CD8-positive, alpha-beta memory T cell (primary cell): ENCODE data around the gene ELF5. TPM values are rescaled to one million over a fixed set of nuclear protein-coding genes. Genes with fewer than 3 reads are reported as not detected.

Experiments used
- CTCF ChIA-PET: fragments of 350-600 bp; sonication (Branson Sonifier 250); formaldehyde crosslinking; loops from one replicate; lab custom pipeline; 2021; ENCODE audit warnings: antibody characterized with exemption; lab: Charles Lee
- POLR2A ChIA-PET: fragments of 350-600 bp; sonication (Branson Sonifier 250); formaldehyde crosslinking; loops from one replicate; lab custom pipeline; 2021; ENCODE audit warnings: antibody characterized with exemption; lab: Charles Lee
- DNase-seq, 5 donors: peaks; one replicate each; pipeline versions ENCODE4 v3.0.0 to v3.0.0-alpha.2; 2020 to 2022; ENCODE audit warnings: mixed read lengths in 1 of 5
- H3K27ac ChIP-seq: one replicate; pipeline ENCODE4 v1.7.0; 2013; ENCODE audit warnings: low read depth, mild to moderate bottlenecking, low read length, moderate library complexity
- H3K27me3 ChIP-seq: 2 replicates; pipeline ENCODE4 v1.7.0; 2013; ENCODE audit warnings: low read length, mild to moderate bottlenecking; ENCODE audit not compliant: insufficient read depth, poor library complexity, severe bottlenecking
- H3K36me3 ChIP-seq: 2 replicates; pipeline ENCODE4 v1.7.0; 2013; ENCODE audit warnings: mild to moderate bottlenecking, low read length, moderate library complexity; ENCODE audit not compliant: insufficient read depth
- H3K4me1 ChIP-seq: 2 replicates; pipeline ENCODE4 v1.7.0; 2013; ENCODE audit warnings: mild to moderate bottlenecking, low read length, moderate library complexity; ENCODE audit not compliant: insufficient read depth
- H3K4me3 ChIP-seq: 2 replicates; pipeline ENCODE4 v1.7.0; 2013; ENCODE audit warnings: mild to moderate bottlenecking, low read length
- H3K9me3 ChIP-seq: 2 replicates; pipeline ENCODE4 v1.7.0; 2013; ENCODE audit warnings: mild to moderate bottlenecking, low read length
- H3K27ac Mint-ChIP-seq, 8 donors: one replicate each; pipeline ENCODE4 v1.8.0; 2020 to 2021; ENCODE audit warnings: mixed read lengths in 8 of 8, mild to moderate bottlenecking in 6 of 8, inconsistent platforms in 3 of 8, moderate library complexity in 3 of 8
- H3K27me3 Mint-ChIP-seq, 2 donors: one replicate each; pipeline ENCODE4 v1.8.0; 2020 to 2021; ENCODE audit warnings: mixed read lengths in 2 of 2, mild to moderate bottlenecking in 1 of 2, moderate library complexity in 1 of 2
- H3K36me3 Mint-ChIP-seq, 3 donors: one replicate each; pipeline ENCODE4 v1.8.0; 2020 to 2021; ENCODE audit warnings: mixed read lengths in 3 of 3, inconsistent platforms in 1 of 3, mild to moderate bottlenecking in 1 of 3
- H3K4me1 Mint-ChIP-seq, 3 donors: one replicate each; pipeline ENCODE4 v1.8.0; 2020 to 2021; ENCODE audit warnings: mixed read lengths in 3 of 3, inconsistent platforms in 1 of 3, mild to moderate bottlenecking in 1 of 3
- H3K4me3 Mint-ChIP-seq, 7 donors: one replicate each; pipeline ENCODE4 v1.8.0; 2020 to 2021; ENCODE audit warnings: mixed read lengths in 7 of 7, mild to moderate bottlenecking in 6 of 7, moderate library complexity in 4 of 7, inconsistent platforms in 2 of 7
- H3K9me3 Mint-ChIP-seq, 5 donors: one replicate each; pipeline ENCODE4 v1.8.0; 2020 to 2022; ENCODE audit warnings: mixed read lengths in 5 of 5, mild to moderate bottlenecking in 3 of 5, moderate library complexity in 2 of 5, inconsistent platforms in 1 of 5
- polyA plus RNA-seq: library from polyadenylated mRNA; unstranded; fragments of 300-500 nt; fragmentation: Illumina TruSeq; gene quantifications from one replicate; pipeline ENCODE4 v1.2.3, GENCODE V29; 2021
- total RNA-seq, 2 experiments: library from RNA; stranded (reverse); gene quantifications; one replicate each; pipeline ENCODE4 v1.2.3, GENCODE V29; 2021

Gene ELF5
- total RNA-seq (not detected), polyA plus RNA-seq (not detected)

- Mint-ChIP-seq H3K4me1 (no peaks in the 10 kb centered on the region), H3K9me3 (no peaks in the 10 kb centered on the region), H3K27ac (no peak within 1 kb of the TSS), H3K27me3 (peaks cover 0 to 5% of the 10 kb centered on the region in 2 donors), H3K36me3 (no peaks in the 10 kb centered on the region), H3K4me3 (peak within 1 kb of the TSS in 1 of 7 donors; percentile 42)
- H3K36me3 ChIP-seq: no peaks in the 10 kb centered on the region
- H3K27ac ChIP-seq: no peak within 1 kb of the TSS
- H3K4me1 ChIP-seq: no peaks in the 10 kb centered on the region
- ChIA-PET POLR2A (no interaction called here), CTCF (interaction anchor here (0.9 to 1.3 kb wide), 3 partner anchors 9 to 21 kb away, joined by 3 read pairs; no protein-coding TSS in a partner anchor)
- H3K27me3 ChIP-seq: no peaks in the 10 kb centered on the region
- H3K4me3 ChIP-seq: no peak within 1 kb of the TSS
- no peak for DNase-seq
- no peaks in the 10 kb centered on the region for H3K9me3 ChIP-seq
Measured at GRCh38 chr11:34513682-34514449, at the start of gene ELF5. TSS of gene ELF5 (minus strand) at chr11:34513794. CDS start at chr11:34505749, 8,045 bp downstream.

- H3K9me3 Mint-ChIP-seq: peaks cover 0 to 1% (median 0%) of the 10 kb centered on the region in 5 donors
- CTCF ChIA-PET: no interaction called here
- POLR2A ChIA-PET: no interaction called here
- Histone ChIP-seq H3K36me3 (no peaks in the 10 kb centered on the region), H3K4me3 (no peak overlapping the region), H3K4me1 (no peaks in the 10 kb centered on the region), H3K27ac (no peak overlapping the region), H3K9me3 (no peaks in the 10 kb centered on the region), H3K27me3 (no peaks in the 10 kb centered on the region)
- H3K4me3 Mint-ChIP-seq: no peak overlapping the region
- no peaks in the 10 kb centered on the region for H3K4me1 Mint-ChIP-seq
- H3K27ac Mint-ChIP-seq: no peak overlapping the region
- DNase-seq: no peak
- no peaks in the 10 kb centered on the region for H3K36me3 Mint-ChIP-seq
- peaks cover 25 to 59% of the 10 kb centered on the region in 2 donors for H3K27me3 Mint-ChIP-seq
Measured at GRCh38 chr11:34562976-34563375, 49.4 kb upstream of the ELF5 start.

GRCh38 chr11:34560511-34560910 lies 46.9 kb upstream of the ELF5 start:
- Mint-ChIP-seq H3K4me1 (no peaks in the 10 kb centered on the region), H3K36me3 (no peaks in the 10 kb centered on the region), H3K27ac (no peak overlapping the region), H3K9me3 (peaks cover 0 to 1% (median 0%) of the 10 kb centered on the region in 5 donors), H3K4me3 (no peak overlapping the region), H3K27me3 (peaks cover 30 to 63% of the 10 kb centered on the region in 2 donors)
- no peaks in the 10 kb centered on the region for H3K4me1 ChIP-seq
- no peak overlapping the region for H3K27ac ChIP-seq
- no peak for DNase-seq
- H3K4me3 ChIP-seq: no peak overlapping the region
- H3K36me3 ChIP-seq: no peaks in the 10 kb centered on the region
- ChIA-PET POLR2A (no interaction called here), CTCF (no interaction called here)
- H3K27me3 ChIP-seq: no peaks in the 10 kb centered on the region
- no peaks in the 10 kb centered on the region for H3K9me3 ChIP-seq

GRCh38 chr11:34558673-34559072 lies 45.1 kb upstream of the ELF5 start:
- Mint-ChIP-seq H3K27me3 (peaks cover 25 to 69% of the 10 kb centered on the region in 2 donors), H3K4me1 (no peaks in the 10 kb centered on the region), H3K27ac (no peak overlapping the region), H3K36me3 (no peaks in the 10 kb centered on the region), H3K4me3 (no peak overlapping the region), H3K9me3 (peaks cover 0 to 1% (median 0%) of the 10 kb centered on the region in 5 donors)
- Histone ChIP-seq H3K36me3 (no peaks in the 10 kb centered on the region), H3K4me3 (no peak overlapping the region), H3K27me3 (no peaks in the 10 kb centered on the region), H3K27ac (no peak overlapping the region), H3K4me1 (no peaks in the 10 kb centered on the region), H3K9me3 (no peaks in the 10 kb centered on the region)
- DNase-seq: no peak
- ChIA-PET POLR2A (no interaction called here), CTCF (no interaction called here)

- ChIA-PET CTCF (no interaction called here), POLR2A (no interaction called here)
- Histone ChIP-seq H3K9me3 (no peaks in the 10 kb centered on the region), H3K4me3 (no peak overlapping the region), H3K27me3 (no peaks in the 10 kb centered on the region), H3K36me3 (no peaks in the 10 kb centered on the region), H3K27ac (no peak overlapping the region), H3K4me1 (no peaks in the 10 kb centered on the region)
- no peak for DNase-seq
- Mint-ChIP-seq H3K9me3 (peaks cover 0 to 1% (median 0%) of the 10 kb centered on the region in 5 donors), H3K27ac (no peak overlapping the region), H3K36me3 (no peaks in the 10 kb centered on the region), H3K27me3 (peaks cover 25 to 69% of the 10 kb centered on the region in 2 donors), H3K4me1 (no peaks in the 10 kb centered on the region), H3K4me3 (no peak overlapping the region)
Measured at GRCh38 chr11:34558211-34558610, 44.6 kb upstream of the ELF5 start.

GRCh38 chr11:34552270-34552669 lies 38.7 kb upstream of the ELF5 start:
- CTCF ChIA-PET: no interaction called here
- no peak overlapping the region for H3K4me3 ChIP-seq
- H3K27me3 ChIP-seq: no peaks in the 10 kb centered on the region

GRCh38 chr11:34549271-34549670 lies 35.7 kb upstream of the ELF5 start:
- Mint-ChIP-seq H3K36me3 (peaks cover 0 to 2% (median 0%) of the 10 kb centered on the region in 3 donors), H3K4me1 (no peaks in the 10 kb centered on the region), H3K9me3 (no peaks in the 10 kb centered on the region), H3K27ac (no peak overlapping the region), H3K27me3 (peaks cover 16 to 47% of the 10 kb centered on the region in 2 donors), H3K4me3 (no peak overlapping the region)
- ChIA-PET CTCF (interaction anchor here (1.5 kb wide), 1 partner anchor 17 kb away, joined by 3 read pairs; no protein-coding TSS in a partner anchor), POLR2A (no interaction called here)
- no peak for DNase-seq
- no peaks in the 10 kb centered on the region for H3K4me1 ChIP-seq
- H3K4me3 ChIP-seq: no peak overlapping the region
- H3K9me3 ChIP-seq: no peaks in the 10 kb centered on the region
- no peaks in the 10 kb centered on the region for H3K36me3 ChIP-seq
- H3K27me3 ChIP-seq: no peaks in the 10 kb centered on the region
- H3K27ac ChIP-seq: no peak overlapping the region

More at GRCh38 chr11:34552270-34552669, 38.7 kb upstream of the ELF5 start:
- DNase-seq: no peak
- Mint-ChIP-seq H3K27me3 (peaks cover 12 to 56% of the 10 kb centered on the region in 2 donors), H3K36me3 (no peaks in the 10 kb centered on the region), H3K27ac (no peak overlapping the region), H3K4me1 (no peaks in the 10 kb centered on the region), H3K9me3 (no peaks in the 10 kb centered on the region), H3K4me3 (no peak overlapping the region)
- Histone ChIP-seq H3K27ac (no peak overlapping the region), H3K36me3 (no peaks in the 10 kb centered on the region), H3K9me3 (no peaks in the 10 kb centered on the region), H3K4me1 (no peaks in the 10 kb centered on the region)
- POLR2A ChIA-PET: no interaction called here

GRCh38 chr11:34548278-34548677 lies 34.7 kb upstream of the ELF5 start:
- peaks cover 0 to 2% (median 0%) of the 10 kb centered on the region in 3 donors for H3K36me3 Mint-ChIP-seq
- no peak for DNase-seq
- no peak overlapping the region for H3K27ac ChIP-seq
- no peak overlapping the region for H3K4me3 ChIP-seq
- H3K9me3 ChIP-seq: no peaks in the 10 kb centered on the region
- ChIA-PET CTCF (interaction anchor here (1.5 kb wide), 1 partner anchor 18 kb away, joined by 3 read pairs; no protein-coding TSS in a partner anchor), POLR2A (no interaction called here)
- peaks cover 18 to 53% of the 10 kb centered on the region in 2 donors for H3K27me3 Mint-ChIP-seq
- H3K4me1 Mint-ChIP-seq: no peaks in the 10 kb centered on the region
- H3K4me1 ChIP-seq: no peaks in the 10 kb centered on the region
- H3K27ac Mint-ChIP-seq: no peak overlapping the region
- H3K9me3 Mint-ChIP-seq: no peaks in the 10 kb centered on the region
- H3K36me3 ChIP-seq: no peaks in the 10 kb centered on the region
- H3K4me3 Mint-ChIP-seq: no peak overlapping the region
- H3K27me3 ChIP-seq: no peaks in the 10 kb centered on the region
